HCT116 (cell line): Measurements from ENCODE around the gene GRB10. TPM values are rescaled to one million over a fixed set of nuclear protein-coding genes. Genes with fewer than 3 reads are reported as not detected.

Source experiments
- ATAC-seq: fragments of 200-7000 bp; cut with Tn5 transposase; 2 replicates; pipeline ENCODE4 v1.9.1; 2020; ENCODE audit warnings: mild to moderate bottlenecking, moderate library complexity
- BruUV-seq: library from RNA; stranded (reverse); fragments of 400-500 nt; replicated peaks from 2 replicates; lab custom pipeline; 2021; lab: Mats Ljungman, UMichigan
- CTCF ChIA-PET: fragments of 300-600 bp; sonication (Branson Sonifier 250); formaldehyde crosslinking; loops from one replicate; lab custom pipeline; 2021; ENCODE audit warnings: antibody characterized with exemption; lab: Charles Lee
- POLR2A ChIA-PET: fragments of 300-600, 350-600 bp; sonication (Branson Sonifier 250); formaldehyde crosslinking; loops from one replicate; lab custom pipeline; 2021; ENCODE audit warnings: antibody characterized with exemption; lab: Charles Lee
- RAD21 ChIA-PET, 2 experiments: fragments of 300-600 bp; sonication (Branson Sonifier 250); formaldehyde crosslinking; loops; one replicate each; lab custom pipeline; 2023; ENCODE audit warnings: low total read pairs in 2 of 2; ENCODE audit not compliant: uncharacterized antibody in 2 of 2, unreplicated experiment in 2 of 2, low non-redundant PET in 1 of 2; lab: Charles Lee
- DNase-seq: peaks from one replicate; pipeline ENCODE4 v3.0.0-alpha.2; 2010; ENCODE audit warnings: low read depth, low spot score
- H2AFZ ChIP-seq: fragments of 200-600 bp; shearing (Covaris generic), sonication (generic); 2 replicates; pipeline ENCODE4 v1.6.1; 2017; ENCODE audit warnings: low read depth, mixed run types, mixed read lengths, antibody characterized with exemption, low read length; ENCODE audit not compliant: poor library complexity, severe bottlenecking
- H3K27ac ChIP-seq: 2 replicates; pipeline ENCODE4 v1.5.1; 2012; ENCODE audit warnings: low read depth, low read length
- H3K27me3 ChIP-seq: fragments of 200-600 bp; sonication (generic); 2 replicates; pipeline ENCODE4 v1.6.1; 2016; ENCODE audit warnings: mixed run types, low read length, mixed read lengths; ENCODE audit not compliant: insufficient read depth
- H3K36me3 ChIP-seq, 2 experiments: fragments of 200-500 bp in 1 of 2; fragments of 200-600 bp in 1 of 2; sonication (Bioruptor generic) in 1 of 2; sonication (generic) in 1 of 2; 2 replicates each; pipeline versions ENCODE4 v1.5.1 to v1.6.1; 2014 to 2016; ENCODE audit warnings: low read length in 2 of 2, inconsistent platforms in 1 of 2, mixed read lengths in 1 of 2, mixed run types in 1 of 2; ENCODE audit not compliant: insufficient read depth in 2 of 2, control insufficient read depth in 1 of 2
- H3K4me1 ChIP-seq, 2 experiments: fragments of 200-600 bp in 1 of 2; sonication (generic) in 1 of 2; 2 replicates each; pipeline versions ENCODE4 v1.5.1 to v1.6.1; 2012 to 2017; ENCODE audit warnings: low read length in 2 of 2, inconsistent platforms in 1 of 2, mild to moderate bottlenecking in 1 of 2, mixed read lengths in 1 of 2, mixed run types in 1 of 2, moderate library complexity in 1 of 2; ENCODE audit not compliant: insufficient read depth in 2 of 2, control insufficient read depth in 1 of 2
- H3K4me2 ChIP-seq: fragments of 200-600 bp; sonication (generic); 2 replicates; pipeline ENCODE4 v1.6.1; 2017; ENCODE audit warnings: mixed run types, low read length, mixed read lengths
- H3K4me3 ChIP-seq, 2 experiments: fragments of 200-600 bp in 1 of 2; sonication (generic) in 1 of 2; replicated peaks in 1 of 2; 2 replicates each; pipeline ENCODE4 v1.5.1; 2011 to 2016; ENCODE audit warnings: low read length in 2 of 2, control low read depth in 1 of 2, low read depth in 1 of 2, mild to moderate bottlenecking in 1 of 2, mixed read lengths in 1 of 2, mixed run types in 1 of 2
- H3K79me2 ChIP-seq: fragments of 200-600 bp; sonication (generic); 2 replicates; pipeline ENCODE4 v1.6.1; 2017; ENCODE audit warnings: mild to moderate bottlenecking, mixed run types, low read length, moderate library complexity, mixed read lengths; ENCODE audit not compliant: insufficient read depth
- H3K9ac ChIP-seq: fragments of 200-600 bp; sonication (generic); 2 replicates; pipeline ENCODE4 v1.6.1; 2016; ENCODE audit warnings: low read length, mixed read lengths
- H3K9me2 ChIP-seq: fragments of 200-600 bp; sonication (generic), shearing (Covaris generic); 2 replicates; pipeline ENCODE4 v1.6.1; 2017; ENCODE audit warnings: mixed run types, mild to moderate bottlenecking, moderate library complexity; ENCODE audit not compliant: insufficient read depth
- H3K9me3 ChIP-seq, 2 experiments: fragments of 200-500 bp in 1 of 2; fragments of 200-600 bp in 1 of 2; sonication (Bioruptor generic) in 1 of 2; sonication (generic) in 1 of 2; 2 replicates each; pipeline ENCODE4 v1.6.1; 2014 to 2017; ENCODE audit warnings: low read length in 2 of 2, mixed read lengths in 2 of 2, inconsistent platforms in 1 of 2, low read depth in 1 of 2, mild to moderate bottlenecking in 1 of 2, mixed run types in 1 of 2, moderate library complexity in 1 of 2; ENCODE audit not compliant: control insufficient read depth in 1 of 2, insufficient read depth in 1 of 2
- H4K20me1 ChIP-seq: fragments of 200-600 bp; sonication (generic), shearing (Covaris generic); 2 replicates; pipeline ENCODE4 v1.6.1; 2017; ENCODE audit warnings: mixed run types, mild to moderate bottlenecking, moderate library complexity; ENCODE audit not compliant: insufficient read depth
- EZH2phosphoT487 ChIP-seq: fragments of 200-600 bp; IDR thresholded peaks from 2 replicates; pipeline ENCODE4 v1.6.1; 2018; ENCODE audit warnings: antibody characterized with exemption, borderline replicate concordance
- intact Hi-C: fragments of 100-400 bp; cut with micrococcal nuclease; formaldehyde crosslinking; loops from 2 replicates; pipeline ENCODE4 v1.10.0; 2022
- total RNA-seq: library from RNA; stranded (reverse); gene quantifications from one replicate; pipeline ENCODE4 v1.2.1, GENCODE V29; 2021; ENCODE audit not compliant: unreplicated experiment
- TF ChIP-seq, protein P1 (sequence below): IDR thresholded peaks from 2 replicates; pipeline ENCODE4 v1.6.1; 2012; ENCODE audit warnings: low read depth
- TF ChIP-seq, protein P2 (sequence below): IDR thresholded peaks from 2 replicates; pipeline ENCODE4 v1.6.1; 2012
- TF ChIP-seq, protein P3 (sequence below): IDR thresholded peaks from 2 replicates; pipeline ENCODE4 v1.6.1; 2012

The GRB10 gene
- total RNA-seq, 1 experiment from 2014 or later: 37.3 TPM

DNA sequence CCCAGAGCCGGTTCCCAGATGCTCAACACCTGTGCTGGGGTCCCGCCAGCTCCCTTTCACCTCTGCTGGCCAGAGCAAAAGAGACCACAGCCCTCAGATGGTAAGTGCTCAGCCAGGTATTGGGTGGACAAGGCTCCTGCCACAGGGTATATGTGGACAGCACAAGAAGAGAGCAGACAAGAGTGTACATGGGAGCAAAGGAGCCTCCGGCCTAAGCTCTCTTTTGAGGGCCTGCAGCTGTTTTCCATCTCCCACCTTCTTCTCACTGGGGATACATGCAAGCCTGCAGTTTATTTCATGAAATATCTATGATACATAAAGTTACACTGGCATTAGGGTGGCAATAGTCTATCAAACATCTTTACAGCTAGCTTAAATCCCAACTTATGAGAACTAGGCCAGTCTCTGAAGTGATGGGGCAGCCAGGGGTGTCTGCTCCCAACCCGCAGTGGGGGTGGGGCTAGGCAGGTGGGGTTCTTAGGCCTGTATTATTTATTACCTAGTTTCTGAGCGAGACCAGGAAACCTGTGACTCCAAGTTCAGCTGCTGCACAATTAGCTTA is 167.1 kb downstream of the GRB10 start:
- no peaks in the 10 kb centered on the region for H4K20me1 ChIP-seq
- no peak overlapping the region for H3K9ac ChIP-seq
- no peak overlapping the region for H3K27ac ChIP-seq
- no peak for ATAC-seq
- no peaks in the 10 kb centered on the region for H3K9me3 ChIP-seq
- H3K9me2 ChIP-seq: no peaks in the 10 kb centered on the region
- H3K4me1 ChIP-seq: no peaks in the 10 kb centered on the region
- H3K4me3 ChIP-seq: no peak overlapping the region
- intact Hi-C loops: no loop called here
- RAD21 ChIA-PET: no interaction called here
- no peak overlapping the region for H3K4me2 ChIP-seq
- CTCF ChIA-PET: interaction anchor here (1.0 kb wide), 1 partner anchor 546 kb away, joined by 4 read pairs; no protein-coding TSS in a partner anchor
- BruUV-seq: no TSS peak
- POLR2A ChIA-PET: no interaction called here
- no peak overlapping the region for H2AFZ ChIP-seq
- no peak for TF ChIP-seq EZH2phosphoT487
- TF ChIP-seq, protein P1, sequence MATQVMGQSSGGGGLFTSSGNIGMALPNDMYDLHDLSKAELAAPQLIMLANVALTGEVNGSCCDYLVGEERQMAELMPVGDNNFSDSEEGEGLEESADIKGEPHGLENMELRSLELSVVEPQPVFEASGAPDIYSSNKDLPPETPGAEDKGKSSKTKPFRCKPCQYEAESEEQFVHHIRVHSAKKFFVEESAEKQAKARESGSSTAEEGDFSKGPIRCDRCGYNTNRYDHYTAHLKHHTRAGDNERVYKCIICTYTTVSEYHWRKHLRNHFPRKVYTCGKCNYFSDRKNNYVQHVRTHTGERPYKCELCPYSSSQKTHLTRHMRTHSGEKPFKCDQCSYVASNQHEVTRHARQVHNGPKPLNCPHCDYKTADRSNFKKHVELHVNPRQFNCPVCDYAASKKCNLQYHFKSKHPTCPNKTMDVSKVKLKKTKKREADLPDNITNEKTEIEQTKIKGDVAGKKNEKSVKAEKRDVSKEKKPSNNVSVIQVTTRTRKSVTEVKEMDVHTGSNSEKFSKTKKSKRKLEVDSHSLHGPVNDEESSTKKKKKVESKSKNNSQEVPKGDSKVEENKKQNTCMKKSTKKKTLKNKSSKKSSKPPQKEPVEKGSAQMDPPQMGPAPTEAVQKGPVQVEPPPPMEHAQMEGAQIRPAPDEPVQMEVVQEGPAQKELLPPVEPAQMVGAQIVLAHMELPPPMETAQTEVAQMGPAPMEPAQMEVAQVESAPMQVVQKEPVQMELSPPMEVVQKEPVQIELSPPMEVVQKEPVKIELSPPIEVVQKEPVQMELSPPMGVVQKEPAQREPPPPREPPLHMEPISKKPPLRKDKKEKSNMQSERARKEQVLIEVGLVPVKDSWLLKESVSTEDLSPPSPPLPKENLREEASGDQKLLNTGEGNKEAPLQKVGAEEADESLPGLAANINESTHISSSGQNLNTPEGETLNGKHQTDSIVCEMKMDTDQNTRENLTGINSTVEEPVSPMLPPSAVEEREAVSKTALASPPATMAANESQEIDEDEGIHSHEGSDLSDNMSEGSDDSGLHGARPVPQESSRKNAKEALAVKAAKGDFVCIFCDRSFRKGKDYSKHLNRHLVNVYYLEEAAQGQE: no peak
- TF ChIP-seq, protein P2, sequence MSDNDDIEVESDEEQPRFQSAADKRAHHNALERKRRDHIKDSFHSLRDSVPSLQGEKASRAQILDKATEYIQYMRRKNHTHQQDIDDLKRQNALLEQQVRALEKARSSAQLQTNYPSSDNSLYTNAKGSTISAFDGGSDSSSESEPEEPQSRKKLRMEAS: no peak
- TF ChIP-seq, protein P3, sequence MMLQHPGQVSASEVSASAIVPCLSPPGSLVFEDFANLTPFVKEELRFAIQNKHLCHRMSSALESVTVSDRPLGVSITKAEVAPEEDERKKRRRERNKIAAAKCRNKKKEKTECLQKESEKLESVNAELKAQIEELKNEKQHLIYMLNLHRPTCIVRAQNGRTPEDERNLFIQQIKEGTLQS: no peak
- TF ChIP-seq, all 23 proteins: peak for 0
- DNase-seq: no peak
- no peaks in the 10 kb centered on the region for H3K79me2 ChIP-seq
- H3K27me3 ChIP-seq: no peaks in the 10 kb centered on the region
- H3K36me3 ChIP-seq: no peaks in the 10 kb centered on the region
